GM21529 (cell line): Measurements from ENCODE around the gene KRT1.
"Not testable (repeated sequence)": the region's sequence is repeated elsewhere in the genome, so short reads cannot be mapped to it uniquely, and the experiment has no call there.

Experiments
- ATAC-seq: cut with Tn5 transposase; IDR thresholded peaks from one replicate; pipeline ENCODE4 v1.9.1; 2021; ENCODE audit not compliant: unreplicated experiment

Gene KRT1

DNA sequence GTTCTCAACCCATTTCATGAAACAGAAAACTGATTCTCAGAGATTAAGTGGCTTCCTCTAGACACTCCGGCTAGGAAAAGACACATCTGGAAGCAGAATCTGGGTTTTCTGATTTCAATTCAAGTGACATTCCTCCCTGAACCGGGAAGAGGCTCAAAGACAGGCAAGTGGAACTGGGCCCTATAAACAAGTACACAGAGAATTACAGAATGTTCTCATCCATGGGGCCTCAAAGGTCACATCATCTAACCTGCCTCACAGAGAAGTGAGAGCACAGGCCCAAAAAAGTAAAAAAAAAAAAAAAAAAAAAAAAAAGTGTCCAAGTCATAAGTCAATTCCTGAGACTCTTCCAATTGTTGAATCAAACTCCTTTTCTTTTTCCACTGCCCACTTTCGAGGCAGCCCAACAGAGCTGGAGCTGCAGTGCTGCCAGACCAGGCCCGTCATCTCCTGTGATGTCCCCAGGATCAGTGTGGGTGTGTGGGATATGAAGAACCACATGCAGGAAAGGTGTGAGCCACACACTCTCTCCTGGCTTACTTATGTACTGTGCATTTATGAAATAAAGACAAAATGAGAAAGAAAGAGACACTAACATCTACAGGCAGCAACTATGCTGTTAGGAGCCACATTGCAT, 2.8 kb upstream of the KRT1 start:
- ATAC-seq = no peak

DNA sequence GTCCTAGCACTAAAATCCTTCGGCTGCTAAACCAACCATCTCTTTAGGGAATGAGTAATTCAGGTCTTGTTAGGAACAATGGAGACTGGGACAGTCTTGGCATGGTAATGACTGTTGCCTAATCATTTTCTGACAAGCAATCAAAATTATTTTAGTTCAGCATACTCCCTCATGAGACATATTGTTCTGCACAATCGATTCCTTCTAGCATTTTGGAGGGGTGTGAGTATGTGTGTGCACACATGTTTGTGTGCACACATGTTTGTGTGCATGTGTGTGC, 2.1 kb upstream of the KRT1 start:
- ATAC-seq = no peak

DNA sequence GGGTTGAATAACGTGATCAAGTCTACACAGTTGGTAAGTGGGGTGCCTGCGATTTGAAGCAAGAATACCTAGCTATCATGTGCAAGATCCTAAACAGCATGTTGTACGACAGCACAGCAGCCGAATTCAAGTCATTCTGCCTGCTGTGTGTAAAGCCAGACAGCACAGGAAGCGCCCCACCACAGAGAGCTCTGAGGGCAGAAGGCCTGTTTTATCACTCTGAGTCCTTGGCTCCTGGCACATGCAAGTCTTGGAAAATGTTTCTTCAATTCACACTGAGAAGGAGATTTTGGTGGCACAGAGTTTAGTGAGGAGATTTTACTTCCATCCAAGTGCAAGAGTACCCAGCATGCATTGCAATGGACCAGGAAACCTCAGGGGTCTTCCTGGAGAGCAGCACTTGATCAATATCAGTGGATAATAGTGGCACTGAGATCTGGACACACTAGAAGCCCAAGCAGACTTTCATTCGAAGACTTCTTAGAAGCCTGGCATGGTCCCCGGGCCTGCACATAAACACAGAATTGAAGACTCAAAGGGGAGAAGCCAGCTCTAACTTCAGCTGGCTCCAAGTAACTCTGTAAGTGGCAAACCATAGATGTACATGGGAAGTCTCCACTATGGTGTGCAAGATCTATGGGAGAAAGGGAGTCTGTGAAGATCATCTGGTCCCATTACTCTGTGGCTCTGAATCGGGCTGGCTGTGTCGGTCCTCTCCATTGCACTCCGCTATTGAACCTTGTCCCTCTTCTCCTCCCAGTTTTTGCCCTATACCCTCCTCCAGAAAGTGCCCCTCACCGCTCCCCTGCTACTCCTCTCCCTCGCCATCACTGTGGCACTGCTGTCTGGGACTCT, 1.5 kb upstream of the KRT1 start:
- ATAC-seq = no peak

DNA sequence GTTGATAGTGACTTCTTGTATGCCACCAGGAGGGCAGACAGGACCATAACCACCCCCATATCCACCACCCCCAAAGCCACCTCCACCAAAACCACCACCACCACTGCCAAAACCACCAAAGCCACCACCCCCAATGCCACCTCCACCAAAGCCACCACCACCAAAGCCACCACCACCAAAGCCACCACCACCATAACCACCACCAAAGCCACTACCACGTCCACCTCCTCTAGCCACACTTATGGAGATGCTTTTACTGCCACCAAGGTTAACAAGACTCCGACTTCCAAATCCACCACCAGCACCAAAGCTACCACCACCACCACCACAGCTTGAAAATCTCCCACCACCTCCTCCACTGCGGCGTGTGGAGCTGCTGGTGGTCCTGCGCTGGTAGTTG, 332 bp downstream of the KRT1 start:
- ATAC-seq = no peak

DNA sequence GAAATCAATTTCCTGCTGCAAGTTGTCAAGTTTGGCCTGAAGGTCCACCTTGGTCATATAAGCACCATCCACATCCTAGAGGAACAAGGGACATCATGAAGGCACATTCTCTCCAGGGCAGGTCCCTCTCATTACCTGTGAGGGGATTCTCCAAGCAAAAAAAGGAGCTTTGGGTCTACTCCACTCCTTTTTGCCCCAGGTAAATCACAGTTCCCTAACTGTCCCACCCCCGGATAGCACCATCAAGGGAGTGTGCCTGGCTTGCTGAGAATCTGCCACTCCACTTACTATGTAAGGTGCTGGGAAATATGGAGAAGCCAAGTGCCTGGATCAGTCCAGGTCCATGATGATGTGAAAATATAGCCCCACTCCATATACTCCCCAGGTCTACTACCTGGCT, 2.5 kb downstream of the KRT1 start:
- no peak for ATAC-seq

DNA sequence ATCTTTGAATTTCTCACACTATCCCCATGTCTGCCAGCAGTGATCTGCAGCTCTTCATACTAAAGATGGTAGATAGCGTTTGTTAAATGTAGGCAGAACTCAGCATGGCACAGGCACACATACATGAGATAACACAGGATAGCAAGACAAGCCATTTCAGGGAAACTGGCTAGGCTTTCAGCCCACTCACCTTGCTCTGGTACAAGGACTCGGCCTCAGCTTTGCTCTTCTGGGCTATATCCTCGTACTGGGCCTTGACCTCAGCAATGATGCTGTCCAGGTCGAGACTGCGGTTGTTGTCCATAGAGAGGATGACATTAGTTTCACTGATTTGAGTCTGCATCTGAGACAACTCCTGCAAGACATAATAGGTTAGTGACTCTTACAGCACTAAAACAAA, 3.1 kb downstream of the KRT1 start:
- ATAC-seq = no peak

DNA sequence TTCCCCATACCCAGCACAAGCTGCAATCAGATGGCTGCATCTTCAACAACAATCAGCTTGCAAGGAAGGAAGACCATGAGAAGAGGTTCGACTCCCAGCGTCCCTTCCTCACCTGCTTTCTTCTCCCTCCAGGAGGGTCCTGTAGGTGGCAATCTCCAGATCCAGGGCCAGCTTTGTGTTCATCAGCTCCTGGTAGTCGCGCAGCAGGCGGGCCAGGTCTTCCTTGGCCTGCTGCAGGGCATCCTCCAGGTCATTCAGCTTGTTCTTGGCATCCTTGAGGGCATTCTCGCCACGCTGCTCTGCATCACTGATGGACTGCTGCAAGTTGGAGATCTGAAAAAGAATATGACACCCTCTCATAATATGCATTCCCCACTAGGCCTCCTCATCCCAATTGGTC, 4.0 kb downstream of the KRT1 start:
- no peak for ATAC-seq

DNA sequence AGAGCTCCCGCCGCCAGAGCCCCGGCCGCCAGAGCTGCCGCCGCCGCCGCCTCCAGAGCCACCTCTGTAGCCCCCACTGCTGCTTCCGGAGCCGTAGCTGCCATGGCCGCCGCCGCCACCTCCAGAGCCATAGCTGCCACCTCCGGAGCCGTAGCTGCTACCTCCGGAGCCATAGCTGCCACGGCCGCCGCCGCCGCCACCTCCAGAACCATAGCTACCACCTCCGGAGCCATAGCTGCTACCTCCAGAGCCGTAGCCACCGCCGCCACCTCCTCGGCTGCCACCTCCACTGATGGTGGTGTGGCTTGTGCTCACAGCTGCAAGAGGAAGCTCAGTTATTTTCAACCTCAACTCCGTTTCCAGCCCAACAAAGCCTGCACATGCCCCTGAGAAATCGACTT, 4.9 kb downstream of the KRT1 start:
- no peak for ATAC-seq

DNA sequence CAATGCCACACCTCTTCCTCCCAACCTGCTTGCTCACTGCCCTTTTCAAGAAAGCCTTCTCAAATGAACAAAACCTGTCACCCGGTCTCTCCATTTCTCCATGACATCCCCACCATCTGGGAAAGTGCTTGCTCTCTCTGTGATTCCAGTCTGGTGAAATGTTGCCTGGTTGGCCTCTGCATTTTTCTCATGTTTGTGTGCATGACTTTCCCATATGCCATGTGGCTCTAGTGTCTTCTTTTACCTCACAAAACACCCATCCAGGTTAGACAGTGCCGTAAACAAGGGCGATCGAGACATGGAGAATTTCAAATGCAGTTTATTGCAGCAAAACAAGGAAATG, 5.8 kb downstream of the KRT1 start:
- no peak for ATAC-seq

DNA sequence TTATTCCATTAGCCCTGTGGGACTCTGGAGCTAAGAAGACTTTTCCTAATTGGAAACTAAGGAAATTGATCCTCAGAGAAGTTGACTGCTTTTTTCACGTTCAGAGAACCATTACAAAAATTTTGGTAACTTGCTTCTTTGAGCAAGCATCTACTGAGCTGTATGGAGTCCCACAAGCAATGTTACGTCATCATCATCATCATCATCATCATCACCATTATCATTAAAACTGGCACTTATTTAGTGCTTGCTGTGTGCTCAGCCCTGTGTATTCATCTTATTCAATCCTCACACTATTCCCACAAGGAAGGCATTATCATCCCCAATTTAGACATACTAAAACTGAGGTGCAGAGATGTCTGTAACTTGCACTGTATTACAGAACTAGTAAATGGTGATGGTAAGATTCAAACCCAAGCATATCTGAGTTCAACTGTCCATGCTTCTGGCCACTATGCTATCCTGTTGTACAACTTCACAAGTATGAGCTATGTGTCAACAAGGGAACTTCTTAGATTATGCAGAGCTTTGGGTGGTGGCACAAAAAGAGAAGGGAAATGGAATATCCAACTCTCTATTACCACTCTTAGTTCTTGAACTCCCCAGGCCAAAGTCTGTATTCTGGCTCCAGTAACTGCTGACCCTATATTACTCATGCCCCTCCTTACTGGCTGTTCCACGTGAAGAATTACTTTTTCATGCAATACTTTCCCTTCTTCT, 6.3 kb downstream of the KRT1 start:
- no peak for ATAC-seq

DNA sequence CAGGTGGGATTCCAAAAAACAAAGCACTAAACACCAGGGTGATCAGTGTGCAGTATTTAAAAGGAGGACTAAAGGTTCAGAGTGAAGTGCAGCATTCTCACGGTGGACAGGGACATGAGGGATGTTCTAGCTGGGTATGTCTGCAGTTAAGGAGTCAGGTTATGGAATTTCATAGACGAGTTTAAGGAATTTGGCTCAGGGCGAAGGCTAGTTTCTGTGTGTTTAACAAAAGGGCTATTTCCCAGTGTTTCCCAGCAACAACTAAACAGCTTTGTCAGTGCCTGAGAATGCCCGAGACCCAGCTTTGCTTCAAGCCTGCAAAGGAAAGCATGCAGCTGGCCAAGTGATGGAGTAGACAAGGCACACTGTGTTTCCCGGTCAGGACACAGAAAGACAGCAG, 7.0 kb downstream of the KRT1 start:
- no peak for ATAC-seq

DNA sequence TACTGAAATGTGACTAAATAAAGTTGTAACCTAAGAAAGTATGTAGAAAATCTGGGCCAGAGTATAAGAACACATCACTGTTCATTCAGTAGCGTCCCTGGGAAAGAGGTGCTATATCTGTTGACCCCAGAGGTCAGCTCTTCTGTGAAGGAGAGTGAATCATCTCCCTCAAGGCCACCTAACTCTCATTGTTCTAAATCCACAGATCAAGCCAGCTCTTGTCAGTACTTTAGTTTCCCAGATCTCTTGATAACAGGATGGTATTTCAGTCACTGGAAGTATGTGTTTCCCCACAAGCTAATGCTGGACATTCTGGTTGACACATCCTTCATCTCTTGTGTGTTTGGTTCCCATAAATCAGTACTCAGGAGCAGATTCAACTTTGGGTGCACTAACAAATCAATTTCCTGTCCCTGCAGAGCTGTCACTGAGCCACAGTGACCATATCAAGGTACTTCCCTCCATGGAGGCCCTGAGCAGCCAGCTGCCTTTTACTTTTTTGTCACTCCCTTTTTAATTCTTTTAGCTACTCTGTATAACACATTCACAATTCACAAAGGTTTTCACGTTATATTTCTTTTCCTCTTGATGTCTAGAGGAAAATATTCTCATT, 7.8 kb downstream of the KRT1 start:
- ATAC-seq = no peak

DNA sequence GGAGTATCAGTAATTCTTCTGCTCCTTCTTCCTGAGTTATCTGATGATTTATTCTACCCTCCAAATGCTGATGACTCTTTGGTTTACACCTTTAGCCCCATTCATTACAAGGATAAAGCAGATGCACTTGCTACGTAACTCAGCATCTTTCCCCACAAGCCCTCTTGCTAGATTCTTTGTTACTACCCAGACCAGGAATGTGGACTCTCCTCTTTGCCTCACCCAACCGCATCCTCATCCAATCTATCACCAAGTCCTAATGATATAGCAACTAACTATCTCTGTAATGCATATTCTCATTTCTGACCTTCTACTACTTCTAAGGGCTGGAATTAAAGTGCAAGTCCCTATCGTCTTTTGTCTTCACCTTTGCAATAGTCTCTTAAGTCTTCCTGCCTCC, 9.2 kb downstream of the KRT1 start:
- no peak for ATAC-seq

DNA sequence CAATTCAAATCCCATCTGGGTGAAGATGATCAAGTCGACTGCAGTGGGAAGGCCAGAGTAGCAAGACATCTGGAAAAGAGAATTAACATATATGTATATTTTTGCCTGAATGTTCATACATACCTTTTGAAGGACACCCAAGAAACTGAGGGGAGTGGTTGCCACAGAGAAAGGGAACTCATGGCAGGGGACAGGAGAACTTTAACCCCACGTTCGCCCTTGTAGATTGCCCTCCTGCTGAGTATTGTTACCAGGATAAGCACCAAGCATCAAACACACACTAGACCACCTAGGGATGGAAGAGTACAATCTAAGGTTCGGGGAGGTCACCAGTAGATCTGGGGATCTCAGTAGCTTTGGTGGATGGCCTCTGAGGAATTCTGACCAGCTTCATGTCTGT, 9.7 kb downstream of the KRT1 start:
- no peak for ATAC-seq

DNA sequence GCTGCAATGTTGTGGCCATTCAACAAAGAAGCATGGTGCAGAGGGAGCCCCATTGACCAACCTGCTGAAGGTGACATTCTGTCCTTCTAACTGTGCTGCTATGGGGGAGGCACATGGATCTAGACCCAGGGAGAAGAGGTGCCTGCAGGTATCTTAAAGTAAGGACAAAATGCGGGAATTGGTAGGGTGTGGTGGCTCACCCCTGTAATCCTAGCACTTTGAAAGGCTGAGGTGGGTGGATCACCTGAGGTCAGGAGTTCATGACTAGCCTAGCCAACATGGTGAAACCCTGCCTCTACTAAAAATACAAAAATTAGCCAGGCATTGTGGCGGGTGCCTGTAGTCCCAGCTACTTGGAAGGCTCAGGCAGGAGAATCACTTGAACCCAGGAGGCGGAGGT, 10.3 kb downstream of the KRT1 start:
- not testable (repeated sequence) for ATAC-seq

DNA sequence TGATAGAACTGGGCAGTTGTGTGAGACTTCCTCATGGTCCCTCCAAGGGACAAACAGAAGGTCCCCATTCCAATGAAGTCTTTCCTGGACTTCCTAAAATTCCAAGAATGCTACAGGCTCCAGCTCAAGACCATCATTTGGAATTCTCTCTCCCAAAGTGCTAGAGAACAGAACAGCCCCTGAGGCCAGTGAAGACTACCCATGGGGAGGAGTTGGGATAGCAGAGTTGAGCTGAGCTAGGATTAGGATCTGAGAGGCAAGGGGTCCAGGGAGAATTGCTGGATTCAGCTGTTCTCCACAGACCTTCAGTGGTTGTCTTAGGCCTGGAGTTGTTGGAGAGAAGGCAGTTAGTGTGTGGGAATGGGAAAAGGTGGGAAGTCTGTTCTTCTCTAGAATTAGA, 10.8 kb downstream of the KRT1 start:
- ATAC-seq = no peak

DNA sequence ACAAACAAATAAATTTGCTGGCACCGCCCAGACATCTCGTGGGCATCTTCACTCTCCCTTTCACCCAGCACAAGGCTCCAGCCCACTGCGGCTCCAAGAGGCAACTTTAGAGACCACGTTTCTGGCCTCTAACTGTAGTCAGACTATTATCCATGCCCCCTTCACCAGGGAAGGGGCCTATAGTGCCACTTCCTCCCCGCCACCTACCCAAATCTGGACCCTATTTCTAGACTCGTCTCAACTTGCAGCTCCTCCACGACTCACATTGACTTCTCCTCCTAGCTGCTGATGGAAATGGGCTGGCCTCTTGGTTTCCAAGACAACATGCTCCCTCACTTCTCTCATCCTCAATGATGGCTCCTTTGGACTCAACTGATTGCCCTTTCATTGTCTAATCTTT, 12.3 kb downstream of the KRT1 start:
- no peak for ATAC-seq

DNA sequence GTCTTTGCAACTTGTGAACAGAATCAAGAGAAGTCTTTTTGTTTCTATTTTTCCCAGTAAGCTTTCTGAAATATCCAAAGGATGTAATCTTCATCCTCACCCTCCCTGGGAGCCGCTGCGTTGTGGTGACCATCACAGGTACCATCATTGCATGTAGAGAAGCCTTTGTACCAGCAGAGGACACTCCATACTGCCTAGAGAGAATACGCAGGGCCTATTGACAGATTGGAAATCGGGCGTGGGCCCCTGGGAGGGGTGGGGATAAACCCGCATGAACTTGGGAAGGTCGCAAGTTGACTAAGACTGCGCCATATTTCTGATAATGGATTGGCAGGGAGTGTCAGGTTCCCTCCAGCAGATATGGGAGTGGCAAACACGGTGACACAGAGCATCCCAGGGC, 12.7 kb downstream of the KRT1 start:
- no peak for ATAC-seq

DNA sequence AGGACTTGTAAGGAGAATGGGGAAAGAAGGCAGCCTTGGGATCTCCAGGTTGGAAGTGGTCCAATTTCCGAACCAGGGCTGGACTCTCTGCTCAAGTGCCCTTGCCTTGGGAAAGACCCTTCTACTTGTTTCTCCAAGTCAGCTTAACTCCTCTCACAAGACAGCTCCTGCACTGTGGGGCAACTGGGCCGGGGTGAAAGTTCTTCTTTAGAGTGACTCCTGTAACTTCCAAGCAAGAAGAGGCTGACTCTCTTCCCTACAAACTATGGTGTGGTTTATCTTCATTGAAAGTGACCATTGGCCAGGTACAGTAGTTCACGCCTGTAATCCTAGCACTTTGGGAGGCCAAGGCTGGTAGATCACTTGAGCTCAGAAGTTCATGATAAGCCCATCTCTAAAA, 13.7 kb downstream of the KRT1 start:
- no peak for ATAC-seq

DNA sequence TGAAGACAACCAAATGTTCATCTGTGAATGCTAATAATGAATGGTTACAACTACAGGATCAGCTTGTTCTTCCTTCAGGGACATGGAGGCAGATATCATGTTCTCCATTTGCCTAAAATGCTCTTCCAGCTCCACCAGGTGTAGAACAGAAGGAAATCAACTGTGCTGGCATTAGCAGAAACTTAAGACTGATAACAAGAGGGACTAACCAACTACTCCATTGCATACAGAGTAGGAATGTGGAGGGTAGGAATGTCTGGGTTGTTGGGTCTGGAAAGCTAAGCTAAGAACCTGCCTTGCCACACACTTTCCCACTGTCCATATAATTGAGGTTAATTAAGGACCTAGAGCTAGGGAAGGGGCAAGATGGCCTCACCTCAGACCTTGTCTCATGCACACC, 16.8 kb downstream of the KRT1 start:
- no peak for ATAC-seq

DNA sequence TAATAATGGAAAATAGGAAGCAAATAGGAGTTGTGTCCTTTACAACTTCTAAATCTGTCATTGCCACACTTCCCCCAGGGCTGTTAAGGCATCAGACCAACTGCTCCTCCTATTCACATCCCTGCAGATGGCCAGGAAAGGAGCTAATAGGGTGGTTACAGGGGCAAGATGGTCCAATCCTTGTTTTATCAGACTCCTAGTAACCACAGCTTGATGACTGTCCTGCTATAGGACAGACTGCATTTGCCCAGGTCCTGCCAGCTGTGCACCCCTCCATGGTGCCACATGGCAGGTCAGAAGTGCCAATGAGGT, 17.3 kb downstream of the KRT1 start:
- no peak for ATAC-seq
